ENCODE measurements around the gene STXBP1.

- TF ChIP-seq, protein P1, sequence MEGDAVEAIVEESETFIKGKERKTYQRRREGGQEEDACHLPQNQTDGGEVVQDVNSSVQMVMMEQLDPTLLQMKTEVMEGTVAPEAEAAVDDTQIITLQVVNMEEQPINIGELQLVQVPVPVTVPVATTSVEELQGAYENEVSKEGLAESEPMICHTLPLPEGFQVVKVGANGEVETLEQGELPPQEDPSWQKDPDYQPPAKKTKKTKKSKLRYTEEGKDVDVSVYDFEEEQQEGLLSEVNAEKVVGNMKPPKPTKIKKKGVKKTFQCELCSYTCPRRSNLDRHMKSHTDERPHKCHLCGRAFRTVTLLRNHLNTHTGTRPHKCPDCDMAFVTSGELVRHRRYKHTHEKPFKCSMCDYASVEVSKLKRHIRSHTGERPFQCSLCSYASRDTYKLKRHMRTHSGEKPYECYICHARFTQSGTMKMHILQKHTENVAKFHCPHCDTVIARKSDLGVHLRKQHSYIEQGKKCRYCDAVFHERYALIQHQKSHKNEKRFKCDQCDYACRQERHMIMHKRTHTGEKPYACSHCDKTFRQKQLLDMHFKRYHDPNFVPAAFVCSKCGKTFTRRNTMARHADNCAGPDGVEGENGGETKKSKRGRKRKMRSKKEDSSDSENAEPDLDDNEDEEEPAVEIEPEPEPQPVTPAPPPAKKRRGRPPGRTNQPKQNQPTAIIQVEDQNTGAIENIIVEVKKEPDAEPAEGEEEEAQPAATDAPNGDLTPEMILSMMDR (IDR thresholded peaks at IDR 0.05), result no peak
- no peak for TF ChIP-seq POLR2A (IDR thresholded peaks at IDR 0.05)
Measured at GRCh38 chr9:127642082-127642740, 30.1 kb downstream of the STXBP1 start.

All from stomach (tissue), 4 donors.